Measurements from ENCODE around the gene S1PR4.
"Not testable (repeated sequence)": the region's sequence is repeated elsewhere in the genome, so short reads cannot be mapped to it uniquely, and the experiment has no call there.

Gene S1PR4

GRCh38 chr19:3183721-3184641 lies 5.4 kb downstream of the S1PR4 start:
- no peak for DNase-seq

- DNase-seq, result peak; percentile 65
Measured at GRCh38 chr19:3184847-3185460, 6.4 kb downstream of the S1PR4 start.

DNA sequence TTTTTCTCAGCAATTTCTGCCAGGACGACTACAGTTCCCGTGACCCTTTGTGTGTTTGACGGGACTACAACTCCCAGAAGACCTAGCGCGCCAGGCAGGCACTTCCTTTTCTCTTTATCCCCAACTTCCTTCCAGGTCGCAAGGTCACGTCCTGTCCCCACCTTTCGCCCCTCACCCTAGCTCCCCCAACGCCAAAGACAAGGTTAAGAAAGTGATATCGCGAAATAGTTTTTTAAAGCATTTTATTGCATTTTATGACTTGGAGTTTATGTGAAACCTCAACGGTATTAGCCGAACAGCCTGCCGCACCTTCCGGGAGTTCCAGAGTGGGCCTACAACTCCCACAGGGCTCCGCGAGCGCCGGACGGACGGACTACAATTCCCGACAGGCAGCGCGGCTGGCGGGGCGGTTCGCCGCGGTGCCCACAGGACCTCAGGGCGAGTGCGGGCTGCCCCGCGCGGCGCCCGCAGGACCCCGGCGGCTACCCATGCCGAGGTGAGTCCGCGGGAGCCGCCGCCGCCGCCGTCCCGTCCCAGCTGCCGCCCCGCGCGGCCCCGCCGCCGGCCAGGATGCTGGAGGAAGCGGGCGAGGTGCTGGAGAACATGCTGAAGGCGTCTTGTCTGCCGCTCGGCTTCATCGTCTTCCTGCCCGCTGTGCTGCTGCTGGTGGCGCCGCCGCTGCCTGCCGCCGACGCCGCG lies 7.0 kb downstream of the S1PR4 start, which contains the start of gene NCLN:
Gene NCLN (plus strand): TSS at position 470 of the 699 bp plus-strand sequence. CDS start 101 bp downstream, at position 571.
- peak; percentile 88 for DNase-seq

GRCh38 chr19:3186160-3186688 lies 7.7 kb downstream of the S1PR4 start:
- DNase-seq, result no peak

DNA sequence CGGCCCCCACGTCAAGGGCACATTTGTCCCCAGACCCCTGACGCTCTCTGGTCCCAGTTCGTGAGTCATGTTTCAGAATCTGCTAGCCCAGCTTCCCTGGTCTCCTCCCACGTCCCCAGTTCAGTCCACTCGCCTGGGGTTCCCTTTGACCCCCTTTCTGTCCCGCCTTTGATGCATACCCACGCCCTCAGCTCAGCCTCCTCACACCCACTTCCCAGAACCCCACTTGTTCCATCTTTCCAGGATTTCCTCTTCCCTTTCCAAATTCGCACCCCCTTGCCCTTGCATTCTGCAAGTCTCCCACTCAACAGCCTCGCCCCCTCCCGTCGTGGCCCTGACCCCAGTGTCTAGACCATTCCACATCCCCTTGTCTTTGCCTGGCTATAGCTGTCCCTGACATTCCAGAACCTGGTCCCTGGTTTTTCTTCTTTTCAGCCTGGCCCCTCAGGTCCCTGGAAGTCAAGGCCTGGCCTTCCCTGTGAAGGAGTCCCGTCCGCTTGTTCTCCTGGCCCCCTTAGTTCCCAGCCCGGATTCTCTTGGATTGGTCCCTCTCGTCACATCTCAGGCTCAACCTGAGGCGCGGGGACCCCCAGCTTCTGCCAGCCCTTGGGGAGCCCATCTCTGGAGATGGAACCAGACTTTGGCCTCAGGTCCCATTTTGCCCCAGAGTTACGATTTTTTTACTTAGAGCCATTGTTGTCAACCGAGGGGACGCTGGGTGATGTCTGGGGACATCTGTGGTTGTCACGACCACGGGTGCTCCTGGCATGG lies 8.5 kb downstream of the S1PR4 start:
- DNase-seq, result no peak

DNA sequence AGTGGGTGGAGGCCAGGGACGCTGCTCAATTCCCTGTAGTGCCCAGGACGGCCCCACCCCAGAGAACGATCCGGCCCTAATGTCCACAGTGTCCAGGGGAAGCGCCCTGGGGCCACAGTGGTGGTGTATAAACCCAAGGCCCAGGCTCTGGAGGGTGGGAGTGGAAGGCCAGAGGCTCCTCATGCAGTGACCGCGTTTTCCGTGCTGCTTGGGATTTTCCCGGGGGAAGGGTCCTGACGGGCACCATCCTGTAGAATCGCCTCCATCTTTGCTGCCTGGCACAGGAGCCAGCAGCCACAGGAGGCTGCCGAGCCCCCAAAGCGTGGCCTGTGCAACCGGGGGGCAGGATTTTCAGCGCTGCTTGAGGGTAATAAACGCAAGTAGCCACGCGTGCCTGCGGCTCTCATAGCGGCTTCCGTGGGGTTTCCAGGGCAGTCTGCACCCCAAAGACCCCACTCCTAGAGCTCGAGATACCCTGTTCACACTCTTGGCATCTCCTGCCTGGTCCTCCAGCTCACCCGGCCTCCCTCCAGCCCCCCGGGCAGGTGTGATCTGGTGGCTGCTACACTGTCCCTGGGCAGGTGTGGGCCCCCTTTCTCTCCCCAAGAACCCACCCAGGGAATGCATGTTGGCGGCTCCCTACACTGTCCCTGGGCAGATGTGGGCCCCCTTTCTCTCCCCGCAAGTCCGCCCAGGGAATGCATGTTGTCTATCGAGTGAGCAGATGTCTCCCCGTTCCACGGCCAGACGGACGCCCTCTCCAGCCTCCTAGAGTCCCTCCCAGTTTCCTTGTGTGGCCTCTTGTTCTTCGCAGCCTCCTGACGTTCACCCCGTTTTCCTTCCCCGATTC lies 9.3 kb downstream of the S1PR4 start:
- no peak for DNase-seq

DNA sequence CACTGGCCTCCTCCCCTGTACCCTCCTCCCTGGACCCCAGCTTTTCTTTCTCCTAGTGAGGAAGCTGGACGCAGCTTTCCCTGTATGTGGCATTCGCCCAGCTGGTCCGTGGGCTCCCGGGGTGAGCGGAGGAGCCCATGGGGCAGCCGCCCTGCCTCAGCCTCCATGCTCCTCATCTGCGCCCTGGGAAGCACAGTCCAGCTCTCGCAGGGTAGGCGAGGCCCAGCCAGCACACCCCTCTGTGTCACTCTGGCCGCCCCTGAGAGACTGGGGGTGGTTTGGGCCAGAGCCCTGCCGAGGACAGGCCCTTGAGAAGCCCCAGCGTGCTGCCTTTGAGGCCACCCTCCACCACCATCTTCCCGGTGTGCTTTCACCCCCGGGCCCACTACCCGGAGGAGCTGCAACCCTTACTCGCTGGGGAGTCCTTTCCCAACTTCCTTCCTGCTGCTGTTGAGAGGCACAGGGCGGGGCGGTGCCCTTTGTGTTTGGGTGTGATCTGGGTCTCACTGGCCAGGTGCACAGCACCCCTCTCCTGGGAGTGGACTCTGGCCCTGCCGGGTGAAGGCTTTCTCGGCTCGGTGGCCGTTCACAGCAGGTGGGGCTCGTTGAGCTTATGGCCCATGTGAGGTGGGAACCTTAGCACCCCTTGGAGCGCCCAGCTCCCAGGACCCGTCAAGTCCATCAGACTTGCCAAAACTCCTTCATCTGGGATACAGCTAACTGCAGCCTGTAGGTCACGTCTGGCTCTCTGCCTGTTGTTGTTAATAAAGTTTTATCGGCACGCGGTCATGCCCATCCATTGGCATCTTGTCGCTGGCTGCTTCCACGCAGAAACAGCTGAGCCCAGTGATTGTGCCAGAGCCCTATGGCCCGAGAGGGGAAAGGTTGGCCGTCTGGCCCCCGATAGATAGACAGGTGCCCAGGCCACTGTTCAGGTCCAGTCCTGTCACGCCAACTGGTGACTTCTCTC lies 10.3 kb downstream of the S1PR4 start:
- DNase-seq, result no peak

DNA sequence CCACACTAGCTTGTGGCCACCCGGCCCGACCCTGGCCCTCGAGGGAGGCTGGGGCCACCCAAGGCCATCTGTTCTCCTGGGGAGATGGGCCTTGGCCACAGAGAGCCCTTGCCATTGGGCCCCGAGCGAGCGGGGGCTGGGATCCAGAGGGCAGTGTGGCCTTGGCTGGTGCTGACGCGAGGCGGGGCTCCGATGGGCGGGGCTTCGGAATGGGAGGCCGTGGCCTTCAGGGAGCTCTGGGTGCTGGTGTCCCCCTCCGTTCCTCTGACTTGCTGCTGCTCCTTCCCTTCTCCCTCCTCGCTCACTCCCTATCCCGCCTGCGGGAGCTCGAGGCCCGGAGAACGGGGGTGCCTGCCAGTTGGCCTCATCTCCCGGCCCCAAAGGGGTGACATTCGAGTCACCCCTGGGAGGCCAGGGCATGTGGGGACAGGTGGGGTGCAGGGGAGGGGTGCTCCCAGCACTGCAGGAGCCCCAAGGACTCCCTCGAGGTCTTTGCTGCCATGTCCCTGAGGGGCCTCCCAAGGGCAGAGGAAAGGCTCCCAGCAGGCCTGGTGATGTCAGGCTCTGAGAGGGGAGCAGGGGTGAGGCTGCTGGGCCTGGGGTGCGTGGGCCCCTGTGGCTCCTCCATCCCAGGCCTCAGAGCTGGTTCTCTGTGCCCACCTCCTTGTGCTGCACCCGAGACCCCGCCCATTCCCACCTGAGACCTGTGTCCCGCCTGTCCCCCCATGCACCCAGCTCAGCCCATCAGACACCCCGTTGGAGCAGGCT lies 11.3 kb downstream of the S1PR4 start:
- no peak for DNase-seq

- DNase-seq, result no peak
Measured at GRCh38 chr19:3190470-3190770, 11.9 kb downstream of the S1PR4 start.

DNA sequence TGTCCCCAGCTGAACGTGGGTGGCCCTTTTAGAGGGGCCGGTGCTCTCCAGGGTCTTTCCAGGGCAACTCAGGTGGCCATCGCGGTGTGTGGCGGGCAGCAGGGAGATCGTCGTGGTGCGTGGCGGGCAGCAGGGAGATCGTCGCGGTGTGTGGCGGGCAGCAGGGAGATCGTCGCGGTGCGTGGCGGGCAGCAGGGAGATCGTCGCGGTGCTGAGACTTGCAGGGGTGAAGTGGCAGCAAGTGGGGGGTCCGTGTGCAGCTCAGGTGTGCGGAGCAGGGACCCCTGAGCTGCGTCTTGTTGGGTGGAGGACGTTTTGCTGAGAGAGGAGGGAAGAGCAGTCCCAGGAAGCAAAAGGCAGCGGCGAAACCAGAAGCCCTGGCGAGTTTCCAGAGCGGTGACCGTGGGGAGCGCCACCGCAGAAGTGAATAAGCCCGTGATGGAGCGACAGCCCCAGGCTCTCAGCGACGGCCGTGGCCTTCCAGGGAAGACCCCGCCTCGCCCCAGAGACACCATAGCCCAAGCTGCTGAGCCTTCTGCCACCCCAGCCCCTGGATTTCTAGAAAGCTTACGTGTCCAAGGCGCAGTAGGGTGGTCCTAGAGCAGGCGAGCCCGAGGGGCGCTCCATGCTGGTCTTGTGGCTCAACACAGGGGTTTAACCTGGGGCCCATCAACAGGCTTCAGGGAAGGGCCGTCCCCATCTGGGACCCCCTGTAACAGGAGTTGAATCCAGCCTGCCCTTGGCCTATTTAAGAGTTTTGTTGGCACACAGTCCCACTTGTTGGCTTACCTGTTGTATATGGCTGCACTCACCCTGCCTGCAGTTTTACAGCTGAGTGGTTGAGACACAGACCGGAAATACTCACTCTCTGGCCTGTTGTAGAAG lies 12.6 kb downstream of the S1PR4 start:
- DNase-seq, result no peak

GRCh38 chr19:3191806-3192104 lies 13.2 kb downstream of the S1PR4 start:
- not testable (repeated sequence) for DNase-seq

DNA sequence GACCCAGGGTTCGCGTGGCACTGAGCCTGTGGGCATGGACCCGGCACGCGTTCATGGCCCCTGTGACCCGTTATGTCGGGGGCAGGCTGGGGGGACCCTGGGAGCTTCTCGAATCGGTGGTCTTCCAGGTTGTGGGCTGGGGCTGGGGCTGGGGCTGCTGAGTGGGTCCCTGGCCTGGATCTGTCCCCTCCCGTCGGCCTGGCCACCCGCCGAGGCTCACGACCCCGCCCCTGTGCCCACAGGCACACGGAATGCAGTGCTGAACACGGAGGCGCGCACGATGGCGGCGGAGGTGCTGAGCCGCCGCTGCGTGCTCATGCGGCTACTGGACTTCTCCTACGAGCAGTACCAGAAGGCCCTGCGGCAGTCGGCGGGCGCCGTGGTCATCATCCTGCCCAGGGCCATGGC lies 13.7 kb downstream of the S1PR4 start:
- no peak for DNase-seq

- DNase-seq, result no peak
Measured at GRCh38 chr19:3192684-3193083, 14.1 kb downstream of the S1PR4 start.

DNA sequence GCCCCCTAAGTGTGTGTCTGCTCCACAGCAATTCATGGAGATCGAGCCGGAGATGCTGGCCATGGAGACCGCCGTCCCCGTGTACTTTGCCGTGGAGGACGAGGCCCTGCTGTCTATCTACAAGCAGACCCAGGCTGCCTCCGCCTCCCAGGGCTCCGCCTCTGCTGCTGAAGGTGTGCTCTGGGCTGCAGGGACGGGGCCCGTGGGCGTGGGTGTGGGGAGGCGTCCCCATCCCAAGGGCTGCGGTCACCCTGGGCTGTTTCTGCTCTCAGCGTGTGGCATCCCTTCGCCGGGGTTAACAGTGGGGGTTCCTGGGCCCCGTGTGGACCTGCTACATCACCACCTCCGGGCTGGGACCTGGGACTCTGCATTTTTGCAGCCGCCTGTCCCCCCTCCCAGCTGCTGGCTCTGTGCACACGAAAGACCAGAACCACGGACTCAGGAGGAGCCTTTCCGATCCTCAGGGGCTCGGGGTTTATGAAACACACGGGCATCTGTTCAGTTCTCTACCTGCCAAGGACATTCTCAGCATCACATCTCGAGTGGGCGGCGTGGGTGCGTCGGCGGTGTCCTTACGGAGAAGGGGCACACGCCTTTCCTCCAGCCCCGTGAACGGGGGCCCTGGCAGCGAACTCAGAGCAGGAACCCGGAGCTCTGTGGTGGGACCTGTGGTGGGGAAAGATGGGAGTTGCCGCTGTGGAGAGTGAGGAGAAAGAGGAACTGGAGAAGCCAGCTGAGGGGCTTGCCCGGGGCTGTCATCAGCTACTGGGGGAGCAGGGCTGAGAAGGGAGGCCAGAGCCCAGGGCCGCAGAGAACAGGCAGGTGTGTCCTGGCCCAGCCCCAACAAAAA lies 14.9 kb downstream of the S1PR4 start:
- DNase-seq, result no peak

DNA sequence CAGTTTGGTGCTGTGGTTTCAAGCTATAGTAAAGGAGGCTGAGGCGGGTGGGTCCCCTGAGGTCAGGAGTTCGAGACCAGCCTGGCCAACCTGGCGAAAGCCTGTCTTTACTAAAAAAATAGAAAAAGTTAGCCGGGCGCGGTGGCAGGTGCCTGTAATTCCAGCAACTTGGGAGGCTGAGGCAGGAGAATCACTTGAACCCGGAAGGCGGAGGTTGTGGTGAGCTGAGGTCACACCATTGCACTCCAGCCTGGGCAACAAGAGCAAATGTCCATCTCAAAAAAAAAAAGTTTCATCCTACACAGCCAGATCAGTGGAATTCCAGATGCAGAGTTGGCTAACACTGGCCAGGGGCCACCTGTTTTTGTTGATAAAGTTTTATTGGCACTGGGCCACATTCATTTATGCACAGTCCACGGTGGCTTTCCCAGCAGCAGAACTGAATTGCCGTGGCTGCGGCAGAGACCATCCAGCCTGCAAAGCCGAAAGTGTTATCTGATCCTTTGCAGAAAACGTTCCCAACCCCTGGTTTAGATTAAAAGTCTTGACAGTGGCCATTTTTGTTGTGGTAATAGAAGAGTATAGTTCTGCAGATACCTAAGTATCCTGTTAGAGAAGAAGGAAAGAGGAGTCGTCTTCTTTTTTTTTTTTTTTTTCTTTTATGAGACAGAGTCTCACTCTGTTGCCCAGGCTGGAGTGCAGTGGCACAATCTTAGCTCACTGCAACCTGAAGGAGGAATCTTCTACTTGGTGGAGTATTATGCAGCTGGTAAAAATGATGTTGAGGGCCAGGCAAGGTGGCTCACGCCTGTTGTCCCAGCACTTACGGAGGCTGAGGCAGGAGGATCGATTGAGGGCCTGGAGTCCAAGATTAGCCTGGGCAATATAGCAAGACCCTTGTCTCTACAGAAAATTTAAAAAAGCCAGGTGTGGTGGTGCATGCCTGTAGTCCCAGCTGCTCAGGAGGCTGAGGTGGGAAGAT lies 15.8 kb downstream of the S1PR4 start:
- no peak for DNase-seq

GRCh38 chr19:3196064-3196932 lies 17.7 kb downstream of the S1PR4 start:
- no peak for DNase-seq

Data from NCI-H1092 (cell line).